Colonic mucosa (tissue), 4 donors: Measurements from ENCODE around the gene CCND1. TPM values are rescaled to one million over a fixed set of nuclear protein-coding genes. Genes with fewer than 3 reads are reported as not detected.

ENCODE experiments used
- DNase-seq: peaks from one replicate; pipeline ENCODE4 v3.0.0-alpha.2; 2020
- H3K27ac ChIP-seq: fragments of 200-600 bp; one replicate; pipeline ENCODE4 v1.8.0; 2021
- H3K27me3 ChIP-seq: fragments of 200-600 bp; one replicate; pipeline ENCODE4 v1.8.0; 2021
- H3K36me3 ChIP-seq: fragments of 200-600 bp; one replicate; pipeline ENCODE4 v1.8.0; 2021
- H3K4me1 ChIP-seq: fragments of 200-600 bp; one replicate; pipeline ENCODE4 v1.8.0; 2021; ENCODE audit warnings: mild to moderate bottlenecking
- H3K4me3 ChIP-seq: fragments of 200-600 bp; one replicate; pipeline ENCODE4 v1.8.0; 2021
- H3K9ac ChIP-seq, 2 donors: one replicate each; pipeline ENCODE4 v1.7.0; 2013; ENCODE audit warnings: control low read depth in 2 of 2, low read depth in 2 of 2, low read length in 2 of 2
- H3K9me3 ChIP-seq: fragments of 200-600 bp; one replicate; pipeline ENCODE4 v1.8.0; 2021
- intact Hi-C: fragments of 100-400 bp; cut with DNase I; formaldehyde crosslinking; loops from one replicate; pipeline ENCODE4 v1.14.1; 2022
- total RNA-seq, 2 donors: library from RNA; stranded (reverse); fragmentation: NEBNext Ultra II Directional in 1 of 2; extraction: Animal tissue kit (Norgen Biotek cat#: 25700) in 1 of 2; gene quantifications; one replicate each; pipeline ENCODE4 v1.2.1, GENCODE V29; 2021
- TF ChIP-seq, protein P1 (sequence below): fragments of 200-600 bp; IDR thresholded peaks from one replicate; pipeline ENCODE4 v1.8.0; 2022; ENCODE audit warnings: antibody characterized with exemption, mild to moderate bottlenecking
- donor health status: healthy.
- donor health status: DM: no; HTN: no; CAD: no.
- donor health status: DM: no; HTN: no; CAD: no.

CCND1 gene
- total RNA-seq, 2 donors from 2014 or later = 59.7 to 94.6 TPM

GRCh38 chr11:69702769-69703452 lies 62.0 kb downstream of the CCND1 start:
- Histone ChIP-seq H3K4me3 (no peak overlapping the region), H3K9me3 (no peaks in the 10 kb centered on the region), H3K27ac (no peak overlapping the region), H3K9ac (no peak overlapping the region), H3K4me1 (peaks cover 10% of the 10 kb centered on the region), H3K36me3 (no peaks in the 10 kb centered on the region), H3K27me3 (peaks cover 43% of the 10 kb centered on the region)
- TF ChIP-seq, protein P1, sequence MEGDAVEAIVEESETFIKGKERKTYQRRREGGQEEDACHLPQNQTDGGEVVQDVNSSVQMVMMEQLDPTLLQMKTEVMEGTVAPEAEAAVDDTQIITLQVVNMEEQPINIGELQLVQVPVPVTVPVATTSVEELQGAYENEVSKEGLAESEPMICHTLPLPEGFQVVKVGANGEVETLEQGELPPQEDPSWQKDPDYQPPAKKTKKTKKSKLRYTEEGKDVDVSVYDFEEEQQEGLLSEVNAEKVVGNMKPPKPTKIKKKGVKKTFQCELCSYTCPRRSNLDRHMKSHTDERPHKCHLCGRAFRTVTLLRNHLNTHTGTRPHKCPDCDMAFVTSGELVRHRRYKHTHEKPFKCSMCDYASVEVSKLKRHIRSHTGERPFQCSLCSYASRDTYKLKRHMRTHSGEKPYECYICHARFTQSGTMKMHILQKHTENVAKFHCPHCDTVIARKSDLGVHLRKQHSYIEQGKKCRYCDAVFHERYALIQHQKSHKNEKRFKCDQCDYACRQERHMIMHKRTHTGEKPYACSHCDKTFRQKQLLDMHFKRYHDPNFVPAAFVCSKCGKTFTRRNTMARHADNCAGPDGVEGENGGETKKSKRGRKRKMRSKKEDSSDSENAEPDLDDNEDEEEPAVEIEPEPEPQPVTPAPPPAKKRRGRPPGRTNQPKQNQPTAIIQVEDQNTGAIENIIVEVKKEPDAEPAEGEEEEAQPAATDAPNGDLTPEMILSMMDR = no peak
- intact Hi-C loops = loop anchor here (5.0 kb wide), 1 partner anchor 184 kb away; no protein-coding TSS in a partner anchor
- DNase-seq = no peak

DNA sequence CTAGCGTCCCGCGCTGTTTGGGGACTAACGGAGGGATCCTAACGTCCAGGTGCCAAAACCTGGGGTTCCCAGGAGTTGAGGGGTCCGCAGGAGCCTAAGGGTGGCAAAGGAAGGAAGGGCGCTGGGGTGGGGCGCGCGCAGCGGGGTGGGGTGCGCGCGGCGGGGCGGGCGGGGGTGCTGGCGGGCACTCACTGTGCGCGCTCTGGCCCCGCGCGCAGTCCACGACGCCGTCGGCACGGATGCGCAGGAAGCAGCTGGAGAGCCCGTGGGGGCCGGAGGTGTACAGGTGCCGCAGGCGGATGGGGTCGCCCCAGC lies 62.5 kb downstream of the CCND1 start:
- TF ChIP-seq, protein P1 = no peak
- Histone ChIP-seq H3K9me3 (no peaks in the 10 kb centered on the region), H3K9ac (no peak overlapping the region), H3K4me1 (peaks cover 10% of the 10 kb centered on the region), H3K4me3 (no peak overlapping the region), H3K36me3 (no peaks in the 10 kb centered on the region), H3K27me3 (peaks cover 43% of the 10 kb centered on the region), H3K27ac (no peak overlapping the region)
- intact Hi-C loops = loop anchor here (5.0 kb wide), 1 partner anchor 184 kb away; no protein-coding TSS in a partner anchor
- no peak for DNase-seq

Other genes starting within 250 kb of the CCND1 start
- not detected for gene LINC01488, start 159.5 kb upstream of the CCND1 start, total RNA-seq
- 10 to 100 TPM; 11.3 to 20.0 TPM for gene LTO1, start 34.2 kb downstream of the CCND1 start, total RNA-seq
- gene FGF19, start 62.9 kb downstream of the CCND1 start, total RNA-seq = under 1 TPM in 1 of 2 donors, not detected in 1; 0.22 TPM
- gene FGF4, start 134.2 kb downstream of the CCND1 start, total RNA-seq = not detected
- gene FGF3, start 178.3 kb downstream of the CCND1 start, total RNA-seq = not detected